Activated gamma-delta T cell (primary cell): Measurements from ENCODE around the gene PPFIA1.
"Not testable (repeated sequence)": the region's sequence is repeated elsewhere in the genome, so short reads cannot be mapped to it uniquely, and the experiment has no call there.

Source experiments
- DNase-seq: peaks from one replicate; lab custom pipeline; 2025; lab: John Stamatoyannopoulos, UW

PPFIA1 gene

GRCh38 chr11:70359451-70360205 lies 89.1 kb downstream of the PPFIA1 start:
- DNase-seq: no peak

GRCh38 chr11:70360211-70360610 lies 89.7 kb downstream of the PPFIA1 start:
- DNase-seq: no peak

GRCh38 chr11:70364178-70364577 lies 93.7 kb downstream of the PPFIA1 start:
- DNase-seq: no peak

- DNase-seq: no peak
Observed at GRCh38 chr11:70364745-70365543, 94.5 kb downstream of the PPFIA1 start.

- DNase-seq: no peak
Observed at GRCh38 chr11:70365544-70365927, 95.0 kb downstream of the PPFIA1 start.

- no peak for DNase-seq
Observed at GRCh38 chr11:70367071-70367470, 96.6 kb downstream of the PPFIA1 start.

GRCh38 chr11:70368961-70369360 lies 98.5 kb downstream of the PPFIA1 start:
- no peak for DNase-seq

- DNase-seq: no peak
Observed at GRCh38 chr11:70371241-70371640, 100.8 kb downstream of the PPFIA1 start.

- DNase-seq: no peak
Observed at GRCh38 chr11:70372076-70372475, 101.6 kb downstream of the PPFIA1 start.

- DNase-seq: no peak
Observed at GRCh38 chr11:70376621-70377020, 106.1 kb downstream of the PPFIA1 start.

- no peak for DNase-seq
Observed at GRCh38 chr11:70377645-70378044, 107.2 kb downstream of the PPFIA1 start.

- no peak for DNase-seq
Observed at GRCh38 chr11:70378506-70379134, 108.1 kb downstream of the PPFIA1 start.

- DNase-seq: no peak
Observed at GRCh38 chr11:70381350-70381749, 110.9 kb downstream of the PPFIA1 start.

GRCh38 chr11:70381872-70382861 lies 111.7 kb downstream of the PPFIA1 start:
- DNase-seq: no peak

GRCh38 chr11:70383664-70384565 lies 113.4 kb downstream of the PPFIA1 start:
- DNase-seq: no peak

GRCh38 chr11:70384566-70385152 lies 114.2 kb downstream of the PPFIA1 start:
- no peak for DNase-seq

- no peak for DNase-seq
Observed at GRCh38 chr11:70387564-70387963, 117.1 kb downstream of the PPFIA1 start.

- no peak for DNase-seq
Observed at GRCh38 chr11:70389201-70389600, 118.7 kb downstream of the PPFIA1 start.

- DNase-seq: not testable (repeated sequence)
Observed at GRCh38 chr11:70390882-70391281, 120.4 kb downstream of the PPFIA1 start.
